Gastrocnemius medialis (tissue), 4 donors: ENCODE measurements around the gene APBB1. TPM values are rescaled to one million over a fixed set of nuclear protein-coding genes. Genes with fewer than 3 reads are reported as not detected.

Source experiments
- ATAC-seq, 2 donors: fragments of 150-250 bp; one replicate each; pipeline ENCODE4 v1.9.1; 2016
- DNase-seq, 2 donors: peaks; one replicate each; pipeline ENCODE4 v3.0.0-alpha.2; 2019
- H3K27ac ChIP-seq, 4 donors: fragments of 200-600 bp; sonication (generic); 1 replicate in 1 of 4; 2 replicates in 3 of 4; pipeline ENCODE4 v1.5.1; 2016 to 2018; ENCODE audit warnings: mild to moderate bottlenecking in 2 of 4, moderate library complexity in 1 of 4
- H3K27me3 ChIP-seq, 3 donors: fragments of 200-600 bp; sonication (generic) in 2 of 3; 1 replicate in 1 of 3; 2 replicates in 2 of 3; pipeline versions ENCODE4 v1.5.1 to v1.6.0; 2016 to 2019; ENCODE audit warnings: mild to moderate bottlenecking in 1 of 3, moderate library complexity in 1 of 3
- H3K36me3 ChIP-seq, 2 donors: fragments of 200-600 bp; sonication (generic) in 1 of 2; one replicate each; pipeline ENCODE4 v1.5.1; 2017 to 2018
- H3K4me1 ChIP-seq, 2 donors: fragments of 200-600 bp; sonication (generic) in 1 of 2; one replicate each; pipeline ENCODE4 v1.5.1; 2016 to 2017; ENCODE audit warnings: mild to moderate bottlenecking in 2 of 2
- H3K4me3 ChIP-seq, 4 donors: fragments of 200-600 bp; sonication (generic) in 3 of 4; 1 replicate in 1 of 4; 2 replicates in 3 of 4; pipeline ENCODE4 v1.5.1; 2016 to 2019; ENCODE audit warnings: mild to moderate bottlenecking in 2 of 4
- H3K9me3 ChIP-seq, 3 donors: fragments of 200-600 bp; sonication (generic) in 2 of 3; 1 replicate in 1 of 3; 2 replicates in 2 of 3; pipeline ENCODE4 v1.5.1; 2016 to 2019
- CTCF ChIP-seq, 5 experiments: fragments of 450-650 bp in 3 of 5; fragments of 200-600 bp in 2 of 5; sonication (generic) in 2 of 5; IDR thresholded peaks in 4 of 5; conservative IDR thresholded peaks in 1 of 5; 1 replicate in 4 of 5; 2 replicates in 1 of 5; pipeline ENCODE4 v1.5.1; 2016 to 2019; ENCODE audit warnings: antibody characterized with exemption in 5 of 5, mild to moderate bottlenecking in 3 of 5, moderate library complexity in 3 of 5
- POLR2A ChIP-seq, 2 donors: fragments of 450-650 bp; IDR thresholded peaks; one replicate each; pipeline ENCODE4 v1.6.1; 2017; ENCODE audit warnings: antibody characterized with exemption in 2 of 2, mild to moderate bottlenecking in 2 of 2, moderate library complexity in 2 of 2
- in situ Hi-C, 4 donors: fragments of 200-750 bp; cut with MboI; loops; one replicate each; pipeline versions ENCODE4 v1.15.0 to v1.8.0; 2017; ENCODE audit warnings: low sequenced_read_pairs in 4 of 4
- intact Hi-C: fragments of 100-400 bp; cut with DNase I; formaldehyde crosslinking; loops from one replicate; pipeline ENCODE4 v1.15.1; 2023; ENCODE audit warnings: low total_unique reads
- total RNA-seq, 4 donors: library from RNA; depleted of rRNA; stranded (reverse); fragments of >200 nt; gene quantifications; one replicate each; pipeline versions ENCODE4 v1.1.0 to v1.2.3, GENCODE V29; 2016

Gene APBB1
- total RNA-seq, 4 donors from 2014 or later, result 18.5 to 49.2 (median 46.2) TPM

- intact Hi-C loops, result no loop called here
Observed at GRCh38 chr11:6402061-6402470, 16.8 kb downstream of the APBB1 start.

GRCh38 chr11:6401464-6401863 lies 17.4 kb downstream of the APBB1 start:
- intact Hi-C loops (no loop called here), in situ Hi-C loops (no loop called here)
- no peaks in the 10 kb centered on the region for H3K27me3 ChIP-seq
- DNase-seq, result no peak
- no peaks in the 10 kb centered on the region for H3K4me1 ChIP-seq
- TF ChIP-seq POLR2A (IDR thresholded peaks at IDR 0.05), result no peak
- TF ChIP-seq CTCF (IDR thresholded peaks at IDR 0.05 in 4 of 5, conservative IDR thresholded peaks at IDR 0.05 in 1 of 5), result no peak
- no peak for ATAC-seq
- no peak overlapping the region for H3K4me3 ChIP-seq
- H3K27ac ChIP-seq, result no peak overlapping the region
- no peaks in the 10 kb centered on the region for H3K9me3 ChIP-seq
- H3K36me3 ChIP-seq, result peaks cover 0 to 17% of the 10 kb centered on the region in 2 donors

More at GRCh38 chr11:6402061-6402470, 16.8 kb downstream of the APBB1 start:
- Histone ChIP-seq H3K27me3 (no peaks in the 10 kb centered on the region), H3K4me1 (no peaks in the 10 kb centered on the region), H3K9me3 (no peaks in the 10 kb centered on the region), H3K36me3 (peaks cover 0 to 17% of the 10 kb centered on the region in 2 donors), H3K4me3 (no peak overlapping the region), H3K27ac (no peak overlapping the region)
- in situ Hi-C loops, result no loop called here
- DNase-seq (no peak), ATAC-seq (no peak)
- TF ChIP-seq POLR2A (IDR thresholded peaks at IDR 0.05) (no peak), CTCF (IDR thresholded peaks at IDR 0.05 in 4 of 5, conservative IDR thresholded peaks at IDR 0.05 in 1 of 5) (no peak)

- Histone ChIP-seq H3K4me1 (no peaks in the 10 kb centered on the region), H3K9me3 (no peaks in the 10 kb centered on the region), H3K4me3 (no peak overlapping the region), H3K36me3 (peaks cover 0 to 20% of the 10 kb centered on the region in 2 donors), H3K27ac (no peak overlapping the region), H3K27me3 (no peaks in the 10 kb centered on the region)
- ATAC-seq (no peak), DNase-seq (no peak)
- TF ChIP-seq CTCF (IDR thresholded peaks at IDR 0.05 in 4 of 5, conservative IDR thresholded peaks at IDR 0.05 in 1 of 5), result no peak
- TF ChIP-seq POLR2A (IDR thresholded peaks at IDR 0.05), result no peak
- in situ Hi-C loops (no loop called here), intact Hi-C loops (no loop called here)
Observed at GRCh38 chr11:6400431-6401345, 18.2 kb downstream of the APBB1 start.

- Histone ChIP-seq H3K4me1 (peaks cover 0 to under 1% of the 10 kb centered on the region in 2 donors), H3K36me3 (peaks cover 0 to 43% of the 10 kb centered on the region in 2 donors), H3K9me3 (no peaks in the 10 kb centered on the region), H3K27ac (no peak overlapping the region), H3K4me3 (no peak overlapping the region), H3K27me3 (no peaks in the 10 kb centered on the region)
- in situ Hi-C loops (no loop called here), intact Hi-C loops (loop anchor here (10.0 kb wide), 1 partner anchor 597 kb away; no protein-coding TSS in a partner anchor)
- no peak for DNase-seq
- ATAC-seq, result no peak
- no peak for TF ChIP-seq CTCF (IDR thresholded peaks at IDR 0.05 in 4 of 5, conservative IDR thresholded peaks at IDR 0.05 in 1 of 5)
- TF ChIP-seq POLR2A (IDR thresholded peaks at IDR 0.05), result no peak
Observed at GRCh38 chr11:6397636-6398035, 21.3 kb downstream of the APBB1 start.
